Suprapubic skin (tissue), 4 donors: ENCODE data around the gene CAMK1D. TPM values are rescaled to one million over a fixed set of nuclear protein-coding genes. Genes with fewer than 3 reads are reported as not detected.
A peak's percentile ranks its signal among the peaks of the same experiment; 100 is the strongest.

ENCODE experiments used
- DNase-seq, 2 donors: peaks; one replicate each; pipeline ENCODE4 v3.0.0-alpha.2; 2019; ENCODE audit warnings: low spot score in 2 of 2
- H3K27ac ChIP-seq: fragments of 200-600 bp; sonication (generic); one replicate; pipeline ENCODE4 v1.5.1; 2019
- H3K27me3 ChIP-seq: fragments of 200-600 bp; sonication (generic); one replicate; pipeline ENCODE4 v1.5.1; 2019
- H3K36me3 ChIP-seq: fragments of 200-600 bp; sonication (generic); one replicate; pipeline ENCODE4 v1.5.1; 2019
- H3K4me1 ChIP-seq: fragments of 200-600 bp; sonication (generic); one replicate; pipeline ENCODE4 v1.5.1; 2019
- H3K4me3 ChIP-seq: fragments of 200-600 bp; sonication (generic); one replicate; pipeline ENCODE4 v1.5.1; 2019; ENCODE audit warnings: mild to moderate bottlenecking
- H3K9me3 ChIP-seq: fragments of 200-600 bp; sonication (generic); one replicate; pipeline ENCODE4 v1.5.1; 2019
- EP300 ChIP-seq: sonication (generic); formaldehyde crosslinking; IDR thresholded peaks from one replicate; pipeline ENCODE4 v1.6.1; 2017; ENCODE audit warnings: antibody characterized with exemption
- POLR2A ChIP-seq, 2 donors: fragments of 450-650 bp; IDR thresholded peaks; one replicate each; pipeline ENCODE4 v1.6.1; 2017; ENCODE audit warnings: antibody characterized with exemption in 2 of 2, mild to moderate bottlenecking in 2 of 2, moderate library complexity in 2 of 2
- POLR2AphosphoS5 ChIP-seq, 3 donors: sonication (generic); formaldehyde crosslinking; IDR thresholded peaks; one replicate each; pipeline ENCODE4 v1.6.1; 2017; ENCODE audit warnings: antibody characterized with exemption in 3 of 3
- WGBS: methylation state at CpG from one replicate; pipeline ENCODE4 v1.1.5; 2018; 5-methylcytosine and 5-hydroxymethylcytosine counted together
- total RNA-seq, 4 donors: library from RNA; depleted of rRNA; stranded (reverse); fragments of >200 nt; gene quantifications; one replicate each; pipeline ENCODE4 v1.1.0, GENCODE V29; 2016
- TF ChIP-seq, protein P1 (sequence below), 2 donors: fragments of 200-600 bp in 1 of 2; fragments of 450-650 bp in 1 of 2; sonication (generic) in 1 of 2; IDR thresholded peaks; one replicate each; pipeline ENCODE4 v1.5.1; 2016 to 2019; ENCODE audit warnings: antibody characterized with exemption in 2 of 2, mild to moderate bottlenecking in 1 of 2, moderate library complexity in 1 of 2

CAMK1D gene
- total RNA-seq, 4 donors from 2014 or later, result 26.4 to 31.3 (median 30.2) TPM

DNA sequence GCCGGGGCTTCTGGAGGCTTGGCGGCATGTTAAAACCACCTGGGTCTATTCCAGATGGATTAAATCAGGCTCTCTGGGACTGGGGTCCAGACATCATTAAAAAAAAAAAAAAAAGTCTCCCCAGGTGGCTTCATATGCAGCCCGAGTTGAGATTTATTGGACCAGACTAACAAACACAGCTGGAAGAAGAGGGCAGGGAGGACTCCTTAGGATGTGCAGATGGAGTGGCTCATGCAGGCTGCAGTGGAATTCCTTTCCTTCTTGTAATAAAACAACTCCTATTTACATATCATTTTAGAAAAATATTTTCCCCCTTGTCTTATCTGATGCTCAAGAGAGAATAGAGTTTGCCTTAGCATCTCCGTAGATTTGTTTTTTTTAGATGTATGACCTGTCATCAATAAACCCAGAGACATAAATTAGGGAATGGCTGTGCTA, 238.1 kb downstream of the CAMK1D start:
- TF ChIP-seq POLR2AphosphoS5 (IDR thresholded peaks at IDR 0.05) (no peak), POLR2A (IDR thresholded peaks at IDR 0.05) (no peak), EP300 (no peak)
- TF ChIP-seq, protein P1, sequence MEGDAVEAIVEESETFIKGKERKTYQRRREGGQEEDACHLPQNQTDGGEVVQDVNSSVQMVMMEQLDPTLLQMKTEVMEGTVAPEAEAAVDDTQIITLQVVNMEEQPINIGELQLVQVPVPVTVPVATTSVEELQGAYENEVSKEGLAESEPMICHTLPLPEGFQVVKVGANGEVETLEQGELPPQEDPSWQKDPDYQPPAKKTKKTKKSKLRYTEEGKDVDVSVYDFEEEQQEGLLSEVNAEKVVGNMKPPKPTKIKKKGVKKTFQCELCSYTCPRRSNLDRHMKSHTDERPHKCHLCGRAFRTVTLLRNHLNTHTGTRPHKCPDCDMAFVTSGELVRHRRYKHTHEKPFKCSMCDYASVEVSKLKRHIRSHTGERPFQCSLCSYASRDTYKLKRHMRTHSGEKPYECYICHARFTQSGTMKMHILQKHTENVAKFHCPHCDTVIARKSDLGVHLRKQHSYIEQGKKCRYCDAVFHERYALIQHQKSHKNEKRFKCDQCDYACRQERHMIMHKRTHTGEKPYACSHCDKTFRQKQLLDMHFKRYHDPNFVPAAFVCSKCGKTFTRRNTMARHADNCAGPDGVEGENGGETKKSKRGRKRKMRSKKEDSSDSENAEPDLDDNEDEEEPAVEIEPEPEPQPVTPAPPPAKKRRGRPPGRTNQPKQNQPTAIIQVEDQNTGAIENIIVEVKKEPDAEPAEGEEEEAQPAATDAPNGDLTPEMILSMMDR (IDR thresholded peaks at IDR 0.05), result no peak
- WGBS, result 40% methylated on average over 4 of the region's 4 CpGs
- peak overlapping the region; percentile 66 for H3K27ac ChIP-seq
- H3K27me3 ChIP-seq, result no peaks in the 10 kb centered on the region
- no peaks in the 10 kb centered on the region for H3K36me3 ChIP-seq
- peak overlapping the region; percentile 26 for H3K4me3 ChIP-seq
- no peaks in the 10 kb centered on the region for H3K9me3 ChIP-seq
- DNase-seq, result no peak
- H3K4me1 ChIP-seq, result peaks cover 37% of the 10 kb centered on the region

DNA sequence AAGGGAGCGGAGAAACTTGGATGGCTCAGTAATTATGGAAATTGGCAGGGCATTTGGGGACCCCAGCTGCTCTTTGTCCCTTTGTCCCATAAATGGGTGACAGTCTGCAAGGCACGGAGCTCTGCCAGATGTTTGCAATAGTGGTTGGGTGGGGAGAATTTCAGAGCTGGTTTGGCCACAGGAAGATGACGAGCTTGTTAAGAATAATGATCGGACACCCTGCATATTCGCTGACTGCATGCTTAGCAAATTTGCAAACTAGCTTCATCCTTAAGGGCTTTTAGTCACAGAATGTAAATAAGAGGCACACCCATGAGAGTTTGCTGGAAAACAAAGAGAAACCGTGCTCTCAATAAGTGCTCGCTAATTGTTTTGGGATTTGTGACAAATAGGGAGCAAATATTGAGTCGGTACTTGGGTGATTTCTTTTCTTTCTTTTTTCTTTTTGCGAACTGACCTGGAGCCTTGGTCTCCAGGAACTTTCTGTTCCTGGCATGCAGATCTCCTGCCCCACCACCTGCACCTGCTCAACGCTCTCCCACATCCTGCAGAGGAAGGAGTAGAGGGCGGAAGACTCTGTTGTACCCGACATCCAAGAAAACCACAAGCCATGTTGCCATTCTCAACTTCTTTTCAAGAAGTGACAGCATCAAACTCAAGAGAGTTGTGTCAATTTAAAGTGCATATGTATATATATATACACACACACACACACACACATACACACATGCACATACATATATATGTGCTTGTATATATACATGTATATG, 238.9 kb downstream of the CAMK1D start:
- Histone ChIP-seq H3K36me3 (no peaks in the 10 kb centered on the region), H3K27me3 (no peaks in the 10 kb centered on the region), H3K4me3 (peak overlapping the region; percentile 26), H3K27ac (peak overlapping the region; percentile 66), H3K4me1 (peaks cover 37% of the 10 kb centered on the region), H3K9me3 (no peaks in the 10 kb centered on the region)
- no peak for TF ChIP-seq EP300
- TF ChIP-seq, protein P1 (IDR thresholded peaks at IDR 0.05), result no peak
- no peak for TF ChIP-seq POLR2AphosphoS5 (IDR thresholded peaks at IDR 0.05)
- no peak for TF ChIP-seq POLR2A (IDR thresholded peaks at IDR 0.05)
- WGBS, result 22% methylated on average over 12 of the region's 12 CpGs
- no peak for DNase-seq

DNA sequence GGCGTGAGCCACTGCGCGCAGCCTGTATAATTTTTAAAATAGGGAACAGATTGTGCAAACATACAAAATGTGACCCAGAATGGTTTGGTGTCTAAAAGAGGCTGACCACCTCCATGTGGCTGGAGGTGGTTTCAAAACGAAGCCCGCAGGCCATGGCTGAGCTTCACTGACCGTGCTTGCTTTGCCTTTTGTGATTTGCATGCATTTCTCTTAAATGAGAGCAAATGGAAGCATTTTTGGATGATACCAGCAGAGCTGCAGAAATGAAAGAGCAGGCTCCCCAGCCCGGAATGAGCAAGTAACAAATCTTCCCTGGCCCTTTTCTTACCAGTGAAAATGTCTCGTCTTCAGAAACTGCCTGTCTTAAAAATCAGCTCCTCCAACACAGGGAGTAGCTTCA, 239.9 kb downstream of the CAMK1D start:
- TF ChIP-seq, protein P1 (IDR thresholded peaks at IDR 0.05), result no peak
- no peak for TF ChIP-seq POLR2AphosphoS5 (IDR thresholded peaks at IDR 0.05)
- TF ChIP-seq POLR2A (IDR thresholded peaks at IDR 0.05), result no peak
- TF ChIP-seq EP300, result no peak
- no peaks in the 10 kb centered on the region for H3K9me3 ChIP-seq
- H3K27ac ChIP-seq, result peak overlapping the region; percentile 66
- DNase-seq, result no peak
- H3K4me3 ChIP-seq, result no peak overlapping the region
- H3K4me1 ChIP-seq, result peaks cover 38% of the 10 kb centered on the region
- H3K27me3 ChIP-seq, result no peaks in the 10 kb centered on the region
- 73% methylated on average over 8 of the region's 8 CpGs for WGBS
- H3K36me3 ChIP-seq, result no peaks in the 10 kb centered on the region

DNA sequence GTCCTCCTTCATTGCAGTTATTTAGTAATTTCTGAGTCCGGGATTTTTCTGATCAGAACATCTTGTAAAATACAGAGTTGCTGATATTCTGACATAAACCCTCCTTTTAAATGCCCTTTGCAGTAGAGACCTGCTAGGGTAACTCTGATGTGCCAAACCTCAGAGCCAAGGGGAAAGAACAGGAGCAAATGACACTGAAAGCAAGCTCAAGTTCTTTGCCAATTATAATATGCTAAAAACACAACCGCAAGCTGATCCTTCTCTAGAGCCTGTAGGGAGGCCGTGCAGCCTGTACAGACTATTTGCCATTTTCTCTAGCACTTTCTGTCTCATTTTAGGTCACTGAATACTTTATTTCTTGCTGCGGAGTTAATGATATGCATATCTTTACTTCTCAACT, 240.4 kb downstream of the CAMK1D start:
- Histone ChIP-seq H3K4me3 (no peak overlapping the region), H3K9me3 (no peaks in the 10 kb centered on the region), H3K27me3 (no peaks in the 10 kb centered on the region), H3K36me3 (no peaks in the 10 kb centered on the region), H3K4me1 (peaks cover 43% of the 10 kb centered on the region), H3K27ac (peak overlapping the region; percentile 66)
- no peak for DNase-seq
- 63% methylated on average over 4 of the region's 4 CpGs for WGBS
- TF ChIP-seq EP300 (no peak), POLR2A (IDR thresholded peaks at IDR 0.05) (no peak), POLR2AphosphoS5 (IDR thresholded peaks at IDR 0.05) (no peak)
- TF ChIP-seq, protein P1 (IDR thresholded peaks at IDR 0.05), result no peak
